GM21447 (cell line): ENCODE measurements around the gene TTC24.
"Not testable (repeated sequence)": the region's sequence is repeated elsewhere in the genome, so short reads cannot be mapped to it uniquely, and the experiment has no call there.

Source experiments
- ATAC-seq: cut with Tn5 transposase; IDR thresholded peaks from one replicate; pipeline ENCODE4 v1.9.1; 2021; ENCODE audit not compliant: unreplicated experiment

TTC24 gene

GRCh38 chr1:156586323-156586722 is 6.8 kb downstream of the TTC24 start:
- ATAC-seq: no peak

DNA sequence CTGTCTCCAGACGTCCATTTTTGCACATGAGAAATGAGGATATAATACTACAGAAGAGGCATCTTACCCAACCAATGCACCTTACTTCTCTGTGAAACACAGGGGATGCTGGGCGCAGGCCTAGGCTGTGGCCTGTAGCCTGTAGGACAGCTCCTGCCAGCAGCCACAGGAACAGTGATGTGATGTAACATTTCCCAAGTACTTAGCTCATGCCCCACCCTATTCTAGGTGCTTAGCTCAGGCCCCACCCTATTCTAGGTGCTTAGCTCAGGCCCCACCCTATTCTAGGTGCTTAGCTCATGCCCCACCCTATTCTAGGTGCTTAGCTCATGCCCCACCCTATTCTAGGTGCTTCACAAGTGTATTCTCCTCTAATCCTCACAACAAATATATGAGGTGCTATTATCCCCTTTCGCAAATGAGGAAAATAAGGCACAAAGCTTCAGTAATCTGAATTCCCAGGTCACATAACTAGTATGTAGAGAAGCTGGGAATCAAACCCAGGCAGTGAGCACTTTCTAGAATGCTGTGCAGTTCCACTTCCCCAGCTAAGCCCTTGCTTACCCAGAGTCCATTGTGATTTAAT is 7.5 kb downstream of the TTC24 start:
- ATAC-seq: no peak

- not testable (repeated sequence) for ATAC-seq
Measured at GRCh38 chr1:156587927-156588326, 8.4 kb downstream of the TTC24 start.

GRCh38 chr1:156589546-156589945 is 10.0 kb downstream of the TTC24 start:
- no peak for ATAC-seq

- ATAC-seq: no peak
Measured at GRCh38 chr1:156590326-156591180, 11.0 kb downstream of the TTC24 start.

GRCh38 chr1:156591181-156591431 is 11.6 kb downstream of the TTC24 start:
- no peak for ATAC-seq

DNA sequence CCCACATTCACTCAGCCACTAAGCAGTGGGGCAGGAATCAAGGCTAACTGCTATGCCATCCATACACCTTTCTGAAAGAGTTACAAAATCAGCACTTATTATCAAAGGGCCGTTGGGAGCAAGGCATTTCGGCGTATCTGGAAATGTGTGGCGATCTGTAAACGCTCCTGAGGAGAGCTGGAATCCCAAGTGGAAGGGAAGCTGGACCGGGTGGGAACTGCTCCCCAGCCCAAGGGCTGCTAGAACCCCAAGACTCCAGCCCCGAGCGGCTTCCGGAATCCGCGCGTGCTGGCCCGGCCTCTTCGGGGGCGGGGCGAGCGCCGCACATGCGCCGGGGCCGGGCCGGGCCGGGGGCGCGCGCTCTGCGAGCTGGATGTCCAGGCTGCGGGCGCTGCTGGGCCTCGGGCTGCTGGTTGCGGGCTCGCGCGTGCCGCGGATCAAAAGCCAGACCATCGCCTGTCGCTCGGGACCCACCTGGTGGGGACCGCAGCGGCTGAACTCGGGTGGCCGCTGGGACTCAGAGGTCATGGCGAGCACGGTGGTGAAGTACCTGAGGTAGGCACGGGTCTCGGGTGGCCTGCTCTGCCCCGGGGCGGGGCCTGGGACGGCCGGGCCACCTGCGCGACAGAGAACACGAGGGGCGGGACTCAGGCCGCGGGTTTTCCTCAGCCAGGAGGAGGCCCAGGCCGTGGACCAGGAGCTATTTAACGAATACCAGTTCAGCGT is 12.1 kb downstream of the TTC24 start, which contains the start of gene NAXE:
TSS of gene NAXE (plus strand) at position 345 of the 726 bp plus-strand sequence. CDS start at position 374, 29 bp downstream.
- peak; percentile 84 for ATAC-seq

DNA sequence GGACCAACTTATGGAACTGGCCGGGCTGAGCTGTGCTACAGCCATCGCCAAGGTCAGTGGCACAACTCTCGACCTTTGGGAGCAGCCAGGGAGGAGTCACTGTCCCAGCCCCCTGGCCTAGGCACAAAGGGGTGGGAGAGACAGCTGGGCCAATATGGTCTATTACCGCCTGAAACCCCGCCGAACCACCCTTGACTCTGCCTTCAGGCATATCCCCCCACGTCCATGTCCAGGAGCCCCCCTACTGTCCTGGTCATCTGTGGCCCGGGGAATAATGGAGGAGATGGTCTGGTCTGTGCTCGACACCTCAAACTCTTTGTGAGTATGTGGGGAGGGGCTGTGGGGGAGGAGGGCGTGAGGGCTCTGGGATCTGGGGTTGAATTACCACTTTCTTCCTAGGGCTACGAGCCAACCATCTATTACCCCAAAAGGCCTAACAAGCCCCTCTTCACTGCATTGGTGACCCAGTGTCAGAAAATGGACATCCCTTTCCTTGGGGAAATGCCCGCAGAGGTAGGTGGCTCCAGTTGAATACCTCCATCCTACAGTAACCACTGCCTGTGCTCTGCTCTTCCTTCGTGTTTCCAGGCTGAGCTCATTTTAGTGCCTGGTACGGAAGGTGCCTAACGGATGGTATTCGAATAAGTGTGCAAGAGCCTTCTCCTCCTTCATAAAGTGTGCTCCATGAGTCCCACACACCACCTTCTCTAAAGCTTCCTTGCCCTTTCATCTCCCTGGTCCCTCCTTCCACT is 12.8 kb downstream of the TTC24 start:
- no peak for ATAC-seq

DNA sequence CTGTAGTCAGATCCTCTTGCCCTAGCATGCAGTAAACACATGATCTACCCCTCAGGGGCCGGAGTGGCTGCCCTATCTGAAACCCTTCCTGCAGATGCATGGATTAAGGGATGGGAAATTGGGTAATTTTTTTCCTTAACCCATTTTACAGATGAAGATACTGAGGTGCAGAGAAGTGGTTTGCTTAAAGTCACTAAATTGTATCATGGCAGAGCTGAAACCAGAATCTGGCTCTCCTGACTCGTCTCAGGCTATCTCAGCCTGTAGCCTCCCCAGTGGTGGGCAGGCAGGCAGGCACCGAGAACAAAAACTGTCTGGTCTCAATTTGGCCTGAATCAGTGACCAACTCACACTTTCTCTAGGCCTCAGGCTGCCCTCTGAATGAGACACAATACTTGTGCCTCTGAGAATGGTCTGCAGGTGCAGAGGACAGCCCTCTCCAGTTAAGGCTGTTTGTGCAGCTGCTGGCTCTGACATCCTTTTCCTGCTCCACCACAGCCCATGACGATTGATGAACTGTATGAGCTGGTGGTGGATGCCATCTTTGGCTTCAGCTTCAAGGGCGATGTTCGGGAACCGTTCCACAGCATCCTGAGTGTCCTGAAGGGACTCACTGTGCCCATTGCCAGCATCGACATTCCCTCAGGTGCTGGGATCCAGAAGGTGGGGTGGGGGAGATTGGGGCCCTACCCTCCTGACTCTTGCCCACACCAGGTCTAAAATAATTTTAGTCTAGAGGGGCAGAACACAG is 13.6 kb downstream of the TTC24 start:
- ATAC-seq: no peak

DNA sequence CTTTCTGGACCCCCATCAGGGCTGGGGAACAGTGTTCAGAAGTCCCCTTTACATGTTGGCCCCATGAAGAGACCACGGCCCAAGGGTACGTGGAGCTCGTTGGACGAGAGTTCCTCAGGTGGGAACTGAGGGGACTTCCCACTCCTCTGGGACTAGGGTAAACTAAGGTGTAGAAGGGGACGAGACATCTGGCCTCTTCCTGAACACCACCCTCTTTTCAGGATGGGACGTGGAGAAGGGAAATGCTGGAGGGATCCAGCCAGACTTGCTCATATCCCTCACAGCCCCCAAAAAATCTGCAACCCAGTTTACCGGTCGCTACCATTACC is 14.1 kb downstream of the TTC24 start:
- no peak for ATAC-seq

DNA sequence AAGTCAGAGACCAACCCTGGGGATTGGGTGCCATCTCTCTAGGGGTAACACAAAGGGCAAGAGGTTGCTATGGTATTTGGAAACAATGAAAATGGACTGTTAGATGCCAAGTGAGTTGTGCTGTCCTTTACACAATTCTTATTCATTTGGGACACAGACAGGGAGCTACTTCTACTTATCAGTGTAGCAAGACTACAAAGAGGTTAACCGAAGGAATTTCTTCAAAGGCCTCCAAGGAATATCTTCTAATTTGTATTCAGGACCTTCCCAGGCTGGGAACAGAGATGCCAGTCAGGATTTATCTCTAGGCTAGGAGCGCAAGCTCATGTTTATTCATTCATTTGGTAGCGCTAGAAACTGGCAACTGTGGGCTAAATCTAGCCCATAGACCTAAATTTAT is 14.7 kb downstream of the TTC24 start:
- no peak for ATAC-seq

DNA sequence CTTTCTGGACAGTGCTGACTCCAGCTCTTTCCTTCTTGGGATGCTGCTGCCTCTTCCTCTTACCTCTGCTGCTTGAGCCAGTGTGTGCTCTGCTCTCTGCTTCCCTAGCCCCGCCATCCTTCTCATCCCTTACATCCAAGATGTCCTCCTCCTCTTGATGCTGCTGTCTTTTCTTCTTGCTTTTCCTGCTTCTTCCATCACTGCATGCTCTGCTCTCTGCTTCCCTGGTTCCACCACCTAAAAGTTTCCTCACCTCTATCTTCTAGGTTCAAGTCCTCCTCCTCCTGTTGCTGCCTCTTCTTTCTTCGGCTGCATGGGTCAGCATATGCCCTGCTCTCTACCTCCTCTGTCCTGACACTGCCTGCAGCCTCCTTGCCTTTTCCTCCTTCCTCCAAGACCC is 15.5 kb downstream of the TTC24 start:
- ATAC-seq: no peak

DNA sequence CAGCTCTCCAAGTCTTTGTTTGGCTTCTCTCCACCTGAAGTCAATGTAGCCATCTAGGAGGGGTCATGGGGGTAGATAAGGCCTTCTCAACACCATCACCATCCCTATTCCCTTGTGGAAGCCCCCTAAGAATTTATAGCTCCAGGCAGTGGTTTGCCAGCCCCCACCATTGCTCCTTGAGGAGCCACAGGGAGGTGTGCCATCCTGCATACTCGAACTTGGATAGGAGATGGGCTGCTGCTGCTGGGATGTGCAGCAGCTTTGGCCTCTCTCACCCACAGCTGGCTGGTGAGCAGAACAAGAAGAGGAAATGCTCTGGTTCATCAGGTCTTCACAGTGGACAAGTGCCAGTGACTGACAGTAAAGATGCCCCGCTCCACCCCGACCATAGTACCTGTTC is 16.9 kb downstream of the TTC24 start:
- ATAC-seq: no peak

- ATAC-seq: no peak
Measured at GRCh38 chr1:156598125-156598524, 18.6 kb downstream of the TTC24 start.

- no peak for ATAC-seq
Measured at GRCh38 chr1:156598731-156599432, 19.4 kb downstream of the TTC24 start.

- no peak for ATAC-seq
Measured at GRCh38 chr1:156599811-156600210, 20.3 kb downstream of the TTC24 start.

DNA sequence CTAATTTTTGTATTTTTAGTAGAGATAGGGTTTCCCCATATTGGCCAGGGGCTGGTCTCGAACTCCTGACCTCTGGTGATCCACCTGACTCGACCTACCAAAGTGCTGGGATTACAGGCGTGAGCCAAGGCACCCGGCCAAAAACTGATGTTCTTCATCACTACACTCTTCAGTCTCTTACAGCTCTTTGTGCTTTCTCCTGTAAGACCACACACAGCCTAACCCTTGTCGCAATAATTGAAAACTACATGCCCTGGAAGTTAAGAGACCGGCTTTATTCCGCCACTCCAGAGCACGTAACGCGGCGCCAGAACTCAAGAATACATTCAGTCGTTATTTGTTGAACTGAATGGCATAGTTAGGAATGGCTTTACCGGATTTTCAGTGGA is 21.2 kb downstream of the TTC24 start:
- no peak for ATAC-seq

- peak; percentile 71 for ATAC-seq
Measured at GRCh38 chr1:156601122-156601830, 21.8 kb downstream of the TTC24 start, which contains the start of gene GPATCH4. Gene GPATCH4 (minus strand): TSS chr1:156601479.

DNA sequence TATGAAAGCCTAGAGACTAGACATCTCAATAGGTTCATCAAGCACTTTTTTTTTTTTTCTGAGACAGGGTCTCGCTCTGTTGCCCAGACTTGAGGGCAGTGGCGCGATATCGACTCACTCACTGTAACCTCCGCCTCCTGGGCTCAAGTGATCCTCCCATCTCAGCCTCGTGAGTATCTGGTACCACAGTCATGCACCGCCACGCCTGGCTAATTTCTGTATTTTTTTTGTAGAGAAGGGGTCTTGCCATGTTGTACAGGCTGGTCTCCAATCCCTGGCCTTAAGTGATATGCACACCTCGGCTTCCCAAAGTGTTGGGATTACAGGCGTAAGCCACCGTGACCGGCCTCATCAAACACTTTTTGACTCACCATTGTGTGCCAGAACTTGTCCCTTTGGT is 22.4 kb downstream of the TTC24 start:
- ATAC-seq: no peak
